SIG-M5 (cell line): ENCODE data around the gene PPP2R2C.

Experiments
- DNase-seq: peaks from one replicate; lab custom pipeline; 2025; lab: John Stamatoyannopoulos, UW

Gene PPP2R2C

GRCh38 chr4:6362243-6362885 lies 110.0 kb downstream of the PPP2R2C start:
- no peak for DNase-seq

GRCh38 chr4:6361076-6361784 lies 111.2 kb downstream of the PPP2R2C start:
- DNase-seq: no peak

DNA sequence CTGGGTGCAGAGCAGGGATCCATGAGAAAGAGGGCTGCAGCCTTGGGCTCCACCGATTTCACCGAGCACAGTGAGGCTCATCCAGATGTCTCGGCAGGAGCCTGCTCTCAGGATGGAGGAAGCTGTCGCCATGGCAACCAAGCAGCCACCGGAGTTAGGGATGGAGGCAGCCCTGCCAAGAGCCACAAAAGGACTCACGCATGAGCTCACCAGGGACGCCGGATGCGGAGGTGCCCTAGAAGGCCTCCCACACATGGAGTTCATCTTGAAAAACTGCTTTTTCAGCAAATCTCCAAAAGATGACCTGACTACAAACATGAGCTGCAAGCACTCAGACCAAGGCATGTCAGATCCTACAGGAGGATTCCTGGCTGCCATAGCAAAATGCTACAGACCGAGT lies 112.0 kb downstream of the PPP2R2C start:
- no peak for DNase-seq

GRCh38 chr4:6359536-6360308 lies 112.7 kb downstream of the PPP2R2C start:
- DNase-seq: no peak

- DNase-seq: no peak
These were observed 114.9 kb downstream of the PPP2R2C start for GRCh38 chr4:6357476-6357875.

DNA sequence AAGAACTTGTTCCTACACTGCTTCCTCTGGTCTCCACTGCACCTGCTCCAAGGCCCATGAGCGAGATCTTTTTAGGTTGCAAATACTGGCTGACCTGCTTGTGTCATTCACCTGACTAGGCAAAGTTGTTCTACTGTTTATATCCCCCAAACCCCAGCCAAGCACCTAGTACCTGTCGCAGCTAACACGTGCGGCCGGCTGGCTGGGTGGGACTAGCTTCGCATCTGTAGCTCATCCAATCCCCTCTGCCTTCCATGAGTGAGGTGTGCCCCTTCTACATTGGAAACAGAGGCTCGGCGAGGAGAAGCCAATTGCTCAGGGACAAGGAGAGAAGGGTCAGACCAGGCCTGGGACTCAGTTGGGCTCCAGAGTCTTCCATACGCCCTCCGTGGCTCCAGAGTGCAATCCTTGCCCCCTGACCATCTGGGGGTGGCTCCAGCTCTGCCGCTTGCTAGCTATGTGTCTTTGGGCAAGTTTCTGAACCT lies 116.3 kb downstream of the PPP2R2C start:
- no peak for DNase-seq

DNA sequence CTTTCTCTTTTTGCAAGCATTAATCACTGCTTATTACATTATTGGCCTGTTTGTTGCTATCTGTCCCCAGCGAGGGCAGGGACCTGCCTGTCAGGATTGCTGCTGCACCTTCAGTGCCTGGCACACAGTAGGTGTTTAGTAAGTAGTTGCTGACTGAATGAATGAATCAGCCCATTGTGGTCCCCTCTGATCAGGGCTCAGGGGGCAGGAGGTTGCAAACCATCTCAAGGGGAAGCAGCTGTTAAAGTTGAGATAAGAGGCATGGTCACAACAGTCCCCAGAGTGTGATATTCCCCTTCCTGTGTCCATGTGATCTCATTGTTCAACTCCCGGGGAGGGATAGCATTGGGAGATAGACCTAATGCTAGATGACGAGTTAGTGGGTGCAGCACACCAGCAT lies 117.4 kb downstream of the PPP2R2C start:
- DNase-seq: no peak

DNA sequence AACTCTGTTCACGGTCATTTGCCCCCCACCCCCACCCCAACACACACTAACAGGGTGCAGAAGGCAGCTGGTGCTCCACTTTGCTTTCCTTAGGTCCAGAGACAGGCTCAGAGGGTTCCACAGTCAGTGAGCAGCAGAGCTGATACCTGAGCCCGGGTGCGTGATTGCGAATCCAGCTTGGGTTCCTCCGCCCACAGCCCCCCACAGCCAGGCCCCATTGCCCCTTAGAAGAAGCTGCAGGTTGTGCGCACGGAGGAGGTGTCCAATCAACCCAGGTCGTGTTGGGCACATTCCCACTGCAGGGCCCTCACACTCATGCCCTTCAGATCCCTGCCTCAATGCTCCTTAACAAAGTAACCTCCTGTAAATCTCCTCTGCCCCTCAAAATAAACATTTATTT lies 117.8 kb downstream of the PPP2R2C start:
- DNase-seq: no peak

- DNase-seq: no peak
These were observed 118.3 kb downstream of the PPP2R2C start for GRCh38 chr4:6354119-6354518.

DNA sequence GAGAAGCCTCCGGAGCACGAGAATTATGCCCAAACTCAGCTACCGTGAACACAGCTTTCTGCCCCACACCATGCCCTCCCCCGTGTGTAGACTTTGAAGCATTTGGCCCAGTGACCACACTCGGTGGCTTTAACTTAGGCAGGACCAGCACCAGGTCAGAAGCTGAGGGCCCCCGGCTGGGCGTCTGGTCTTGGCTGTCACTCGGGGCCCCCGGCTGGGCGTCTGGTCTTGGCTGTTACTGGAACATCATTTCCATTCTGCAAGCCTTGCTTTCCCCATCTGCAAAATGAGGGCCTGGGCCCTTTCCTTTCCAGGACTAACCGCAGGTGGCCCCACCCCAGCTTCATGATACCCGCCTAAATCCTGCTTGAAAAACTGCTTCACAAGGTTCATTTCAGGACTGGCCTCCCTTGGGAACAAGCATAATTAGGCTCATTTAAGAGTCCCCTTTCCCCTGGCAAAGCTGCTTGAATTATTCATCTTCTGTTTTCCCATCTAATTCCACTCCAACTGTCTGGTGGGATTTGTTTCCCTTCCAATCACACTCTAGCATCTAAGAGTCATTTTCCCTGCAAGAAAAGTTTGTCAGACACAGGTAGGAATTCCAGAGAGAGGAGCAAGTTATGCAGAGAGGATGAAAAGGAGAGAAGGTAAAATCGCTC lies 120.3 kb downstream of the PPP2R2C start:
- DNase-seq: no peak

GRCh38 chr4:6351246-6352000 lies 121.0 kb downstream of the PPP2R2C start:
- no peak for DNase-seq

DNA sequence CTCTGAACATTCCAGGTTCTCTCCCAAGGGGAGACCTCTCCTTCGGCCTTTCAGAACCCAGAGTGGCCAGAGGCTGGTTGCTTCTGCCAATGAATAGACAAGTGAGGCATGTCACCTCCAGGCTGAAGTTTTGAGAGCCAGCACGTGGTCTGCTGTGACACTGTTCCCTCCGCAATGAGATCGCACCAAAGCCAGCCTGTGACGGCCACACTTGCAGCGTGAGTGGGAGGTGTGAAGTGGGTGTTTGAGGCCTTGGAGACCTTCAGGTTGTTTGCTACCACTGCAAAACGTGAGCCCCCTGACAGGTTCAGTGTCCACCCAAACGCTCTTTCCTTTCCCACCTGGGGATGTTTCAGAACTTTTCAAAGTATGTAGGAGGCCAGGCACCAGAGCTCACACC lies 121.8 kb downstream of the PPP2R2C start:
- no peak for DNase-seq

GRCh38 chr4:6349896-6350603 lies 122.4 kb downstream of the PPP2R2C start:
- DNase-seq: no peak

GRCh38 chr4:6348408-6348807 lies 124.0 kb downstream of the PPP2R2C start:
- no peak for DNase-seq

DNA sequence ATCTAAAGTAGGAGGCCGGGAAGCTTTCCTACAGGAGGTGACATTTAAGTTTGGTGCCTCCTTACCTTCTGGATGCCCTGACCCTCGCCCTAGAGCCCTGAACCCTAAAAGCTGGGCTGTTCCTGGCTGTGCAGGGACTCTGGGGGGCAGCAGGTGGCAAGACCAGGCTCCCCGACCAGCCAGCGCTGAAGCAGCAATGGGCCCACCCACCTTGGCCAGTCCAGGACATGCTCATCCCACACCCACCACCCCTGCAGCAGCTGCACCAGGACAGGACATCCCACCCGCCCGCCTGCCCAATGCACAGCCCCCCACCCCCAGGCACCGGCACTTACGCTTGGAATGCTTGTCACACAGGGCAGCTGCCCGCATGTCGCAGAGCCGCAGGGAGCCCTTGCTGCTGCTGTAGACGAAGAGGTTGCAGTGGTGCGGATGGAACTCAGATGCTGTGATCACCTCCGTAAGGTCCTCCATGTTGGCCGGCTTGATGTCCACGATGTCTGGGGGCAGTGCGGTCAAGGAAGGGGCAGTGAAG lies 124.8 kb downstream of the PPP2R2C start:
- DNase-seq: no peak

- DNase-seq: no peak
These were observed 125.9 kb downstream of the PPP2R2C start for GRCh38 chr4:6346373-6347110.

DNA sequence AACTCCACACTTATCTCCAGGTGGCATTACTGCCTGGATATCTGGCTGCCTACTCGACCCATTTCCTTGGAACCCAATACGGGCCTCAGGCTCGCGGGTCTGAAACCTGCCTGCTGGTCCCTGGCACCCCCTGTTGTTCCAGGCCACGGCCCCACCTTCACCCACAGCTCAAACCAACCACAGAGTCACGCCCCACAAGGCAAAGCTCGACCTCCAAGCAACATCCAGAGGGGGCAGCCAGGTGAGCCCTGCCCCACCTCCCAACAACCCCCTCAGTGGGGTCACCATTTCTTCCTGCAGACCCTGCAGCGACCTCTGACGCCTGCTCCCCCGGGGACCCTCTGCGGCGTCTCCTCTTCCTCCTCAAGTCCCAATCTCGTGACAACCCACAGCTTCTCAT lies 126.5 kb downstream of the PPP2R2C start:
- DNase-seq: no peak

DNA sequence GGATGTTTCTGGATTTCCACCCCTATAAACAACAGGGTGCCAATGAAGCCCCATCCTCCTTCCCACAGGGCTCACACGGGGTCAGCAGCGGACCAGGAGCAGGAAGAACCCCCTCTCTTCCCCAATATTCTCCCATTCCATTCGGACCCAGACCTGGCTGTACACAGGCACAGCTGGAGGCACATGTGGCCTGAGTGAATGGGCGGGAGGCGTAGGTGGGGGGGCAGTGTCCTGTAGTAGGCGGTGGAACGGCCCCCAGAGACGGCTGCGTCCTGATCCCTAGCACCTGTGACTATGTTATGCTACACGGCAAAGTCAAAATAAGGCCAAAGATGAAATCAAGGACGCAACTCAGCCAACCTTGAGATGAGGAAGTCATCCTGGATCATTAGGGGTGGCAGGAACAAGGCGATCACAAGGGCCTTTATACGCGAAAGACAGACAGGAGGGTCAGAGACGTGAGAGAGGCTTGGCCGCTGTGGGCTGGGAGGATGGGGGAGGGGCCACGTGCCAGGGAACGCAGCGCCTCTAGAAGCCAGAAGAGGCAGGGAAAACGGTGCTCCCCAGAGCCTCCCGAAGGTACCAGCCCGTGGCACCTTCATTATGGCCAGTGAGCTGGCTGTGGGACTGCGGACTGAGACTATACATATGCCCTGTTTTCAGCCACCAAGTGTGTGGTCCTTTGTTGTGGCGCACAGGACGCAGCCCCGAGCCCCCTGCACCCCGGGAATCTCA lies 127.2 kb downstream of the PPP2R2C start:
- DNase-seq: no peak

DNA sequence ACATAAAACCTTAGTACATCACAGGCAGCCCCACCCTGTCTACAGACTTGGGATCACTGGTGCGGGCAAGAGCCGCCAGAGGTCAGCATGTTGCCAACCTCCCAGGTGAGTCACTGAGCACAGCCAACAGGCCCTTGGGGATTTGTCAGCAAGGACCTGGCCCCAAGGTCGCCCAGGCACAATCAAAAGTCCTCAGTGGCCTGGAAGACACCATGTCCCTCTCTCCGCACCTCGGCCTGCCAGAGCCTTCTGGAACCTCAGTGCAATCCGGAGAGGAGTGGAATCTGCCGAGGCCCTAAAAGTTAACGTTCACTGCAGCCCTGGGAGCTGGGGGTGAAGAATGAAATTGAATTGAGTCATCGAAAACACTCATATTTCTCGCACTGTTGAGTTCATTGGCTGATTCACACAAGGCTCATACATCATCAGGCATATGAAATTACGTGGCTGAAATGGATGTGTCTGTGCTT lies 128.4 kb downstream of the PPP2R2C start:
- no peak for DNase-seq
